Measurements from ENCODE around the gene FSTL5. TPM values are rescaled to one million over a fixed set of nuclear protein-coding genes. Genes with fewer than 3 reads are reported as not detected.
"Not testable (repeated sequence)": the region's sequence is repeated elsewhere in the genome, so short reads cannot be mapped to it uniquely, and the experiment has no call there.

FSTL5 gene
- total and polyA plus RNA-seq, 8 donors, result 0.08 to 1.9 (median 0.16) TPM

GRCh38 chr4:162104459-162105124, 59.2 kb downstream of the FSTL5 start:
- whole genome bisulfite sequencing, 2 donors, result 48 to 57% methylated on average over 5 of the region's 5 CpGs
- intact Hi-C loops (cut with DNase I), result no loop called here
- no peak overlapping the region for H3K4me3 ChIP-seq
- FAIRE-seq (no peak), ATAC-seq (no peak), DNase-seq (no peak)
- H3K27ac ChIP-seq, result no peak overlapping the region
- no peaks in the 10 kb centered on the region for H3K27me3 ChIP-seq
- H3K36me3 ChIP-seq, result no peaks in the 10 kb centered on the region
- H3K4me1 ChIP-seq, result no peaks in the 10 kb centered on the region
- TF ChIP-seq, protein P1, sequence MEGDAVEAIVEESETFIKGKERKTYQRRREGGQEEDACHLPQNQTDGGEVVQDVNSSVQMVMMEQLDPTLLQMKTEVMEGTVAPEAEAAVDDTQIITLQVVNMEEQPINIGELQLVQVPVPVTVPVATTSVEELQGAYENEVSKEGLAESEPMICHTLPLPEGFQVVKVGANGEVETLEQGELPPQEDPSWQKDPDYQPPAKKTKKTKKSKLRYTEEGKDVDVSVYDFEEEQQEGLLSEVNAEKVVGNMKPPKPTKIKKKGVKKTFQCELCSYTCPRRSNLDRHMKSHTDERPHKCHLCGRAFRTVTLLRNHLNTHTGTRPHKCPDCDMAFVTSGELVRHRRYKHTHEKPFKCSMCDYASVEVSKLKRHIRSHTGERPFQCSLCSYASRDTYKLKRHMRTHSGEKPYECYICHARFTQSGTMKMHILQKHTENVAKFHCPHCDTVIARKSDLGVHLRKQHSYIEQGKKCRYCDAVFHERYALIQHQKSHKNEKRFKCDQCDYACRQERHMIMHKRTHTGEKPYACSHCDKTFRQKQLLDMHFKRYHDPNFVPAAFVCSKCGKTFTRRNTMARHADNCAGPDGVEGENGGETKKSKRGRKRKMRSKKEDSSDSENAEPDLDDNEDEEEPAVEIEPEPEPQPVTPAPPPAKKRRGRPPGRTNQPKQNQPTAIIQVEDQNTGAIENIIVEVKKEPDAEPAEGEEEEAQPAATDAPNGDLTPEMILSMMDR (IDR thresholded peaks at IDR 0.05), result no peak
- H3K9me3 ChIP-seq, result no peaks in the 10 kb centered on the region

DNA sequence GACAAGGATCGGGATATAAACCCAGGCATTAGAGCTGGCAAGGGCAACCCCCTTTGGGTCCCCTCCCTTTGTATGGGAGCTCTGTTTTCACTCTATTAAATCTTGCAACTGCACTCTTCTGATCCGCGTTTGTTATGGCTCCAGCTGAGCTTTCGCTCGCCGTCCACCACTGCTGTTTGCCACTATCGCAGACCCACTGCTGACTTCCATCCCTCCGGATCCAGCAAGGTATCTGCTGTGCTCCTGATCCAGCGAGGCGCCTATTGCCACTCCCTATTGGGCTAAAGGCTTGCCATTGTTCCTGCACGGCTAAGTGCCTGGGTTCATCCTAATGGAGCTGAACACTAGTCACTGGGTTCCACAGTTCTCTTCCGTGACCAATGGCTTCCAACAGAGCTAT, 59.9 kb downstream of the FSTL5 start:
- H3K27ac ChIP-seq; intact Hi-C loops (cut with DNase I); H3K27me3 ChIP-seq; FAIRE-seq; H3K36me3 ChIP-seq; DNase-seq; H3K4me1 ChIP-seq; H3K9me3 ChIP-seq; ATAC-seq; H3K4me3 ChIP-seq: not testable (repeated sequence)
- WGBS, 2 donors, result 79 to 92% methylated on average over 12 of the region's 12 CpGs

DNA sequence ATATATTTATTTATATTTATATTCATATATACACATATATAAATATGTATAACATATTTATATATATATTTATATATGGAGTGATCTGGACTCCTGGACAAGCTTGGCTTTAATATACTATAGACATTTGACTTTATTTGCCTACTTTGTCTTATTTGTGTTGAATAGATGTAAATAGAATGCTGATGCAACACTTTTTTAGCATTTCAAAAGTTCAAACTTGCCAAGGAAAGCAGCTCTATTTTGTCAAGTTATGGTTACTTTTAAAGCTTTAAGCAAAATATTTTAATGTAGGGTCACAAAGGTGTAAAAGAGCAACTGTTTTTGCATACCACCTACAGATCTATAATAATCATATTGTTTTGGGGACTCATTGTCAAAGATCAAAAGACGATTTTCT, 61.1 kb downstream of the FSTL5 start:
- Histone ChIP-seq H3K27ac (no peak overlapping the region), H3K4me3 (no peak overlapping the region), H3K4me1 (no peaks in the 10 kb centered on the region), H3K9me3 (no peaks in the 10 kb centered on the region), H3K36me3 (no peaks in the 10 kb centered on the region), H3K27me3 (no peaks in the 10 kb centered on the region)
- WGBS, 2 donors, result 15 to 17% methylated on average over 1 of the region's 1 CpG
- no peak for DNase-seq
- no peak for ATAC-seq
- TF ChIP-seq, protein P1 (IDR thresholded peaks at IDR 0.05), result no peak
- FAIRE-seq, result no peak
- intact Hi-C loops (cut with DNase I), result no loop called here

GRCh38 chr4:162101337-162101736, 62.5 kb downstream of the FSTL5 start:
- no peaks in the 10 kb centered on the region for H3K4me1 ChIP-seq
- TF ChIP-seq, protein P1 (IDR thresholded peaks at IDR 0.05), result no peak
- 44 to 47% methylated on average over 1 of the region's 1 CpG for WGBS, 2 donors
- DNase-seq, result no peak
- no peak for ATAC-seq
- no peak overlapping the region for H3K4me3 ChIP-seq
- no peaks in the 10 kb centered on the region for H3K27me3 ChIP-seq
- no peaks in the 10 kb centered on the region for H3K36me3 ChIP-seq
- no peaks in the 10 kb centered on the region for H3K9me3 ChIP-seq
- H3K27ac ChIP-seq, result no peak overlapping the region
- intact Hi-C loops (cut with DNase I), result no loop called here
- no peak for FAIRE-seq

DNA sequence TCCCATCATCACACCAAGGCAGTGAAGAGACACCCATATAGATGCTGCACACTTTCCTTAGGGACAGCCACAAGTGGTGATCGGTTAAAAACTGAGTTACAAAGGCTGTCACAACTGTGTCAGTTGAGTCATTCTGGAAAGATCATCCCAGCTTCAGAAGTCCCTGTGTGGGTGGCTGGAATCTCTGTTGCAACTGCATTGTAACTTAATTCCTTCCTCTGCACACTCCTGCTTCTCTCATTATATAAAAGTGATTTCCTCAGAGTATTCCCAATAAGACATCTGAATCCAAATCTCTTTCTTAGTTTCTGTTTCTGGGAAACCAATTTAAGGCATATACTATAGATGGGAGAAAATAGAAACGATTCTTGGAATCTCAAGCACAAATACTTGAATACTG, 88.1 kb downstream of the FSTL5 start:
- H3K27ac ChIP-seq, result no peak overlapping the region
- no peak for ATAC-seq
- 56 to 63% methylated on average over 2 of the region's 2 CpGs for WGBS, 2 donors
- H3K4me1 ChIP-seq, result no peaks in the 10 kb centered on the region
- H3K36me3 ChIP-seq, result no peaks in the 10 kb centered on the region
- no peaks in the 10 kb centered on the region for H3K27me3 ChIP-seq
- TF ChIP-seq, protein P1 (IDR thresholded peaks at IDR 0.05), result no peak
- DNase-seq, result no peak
- H3K9me3 ChIP-seq, result no peaks in the 10 kb centered on the region
- no peak for FAIRE-seq
- intact Hi-C loops (cut with DNase I), result no loop called here
- H3K4me3 ChIP-seq, result no peak overlapping the region
